HUES6 (cell line): Measurements from ENCODE around the gene AGAP2.
A peak's percentile ranks its signal among the peaks of the same experiment; 100 is the strongest.
"Not testable (repeated sequence)": the region's sequence is repeated elsewhere in the genome, so short reads cannot be mapped to it uniquely, and the experiment has no call there.

Experiments used
- H3K27ac ChIP-seq: 2 replicates; pipeline ENCODE4 v1.7.0; 2013; ENCODE audit warnings: low read depth, mild to moderate bottlenecking, low read length, inconsistent platforms
- H3K27me3 ChIP-seq: 2 replicates; pipeline ENCODE4 v1.6.1; 2013; ENCODE audit warnings: low read length; ENCODE audit not compliant: control insufficient read depth, insufficient read depth
- H3K36me3 ChIP-seq: 2 replicates; pipeline ENCODE4 v1.6.1; 2013; ENCODE audit warnings: low read length; ENCODE audit not compliant: control insufficient read depth, insufficient read depth
- H3K4me1 ChIP-seq: 2 replicates; pipeline ENCODE4 v1.6.1; 2013; ENCODE audit warnings: low read length; ENCODE audit not compliant: control insufficient read depth, insufficient read depth
- H3K4me3 ChIP-seq: 2 replicates; pipeline ENCODE4 v1.5.1; 2013; ENCODE audit warnings: low read depth, low read length
- H3K9ac ChIP-seq: one replicate; pipeline ENCODE4 v1.6.1; 2013; ENCODE audit warnings: mild to moderate bottlenecking, low read length
- H3K9me3 ChIP-seq: 2 replicates; pipeline ENCODE4 v1.6.1; 2013; ENCODE audit warnings: low read depth, low read length; ENCODE audit not compliant: control insufficient read depth, insufficient read depth

AGAP2 gene

GRCh38 chr12:57726151-57726883 is 12.2 kb downstream of the AGAP2 start:
- H3K4me3 ChIP-seq = peak overlapping the region; percentile 64
- H3K27me3 ChIP-seq = peaks cover 84% of the 10 kb centered on the region
- H3K4me1 ChIP-seq = 0 out of 2 replicates have a peak, but pooled peaks cover 5% of the 10 kb centered on the region
- peaks cover 3% of the 10 kb centered on the region for H3K36me3 ChIP-seq
- no peaks in the 10 kb centered on the region for H3K9me3 ChIP-seq
- peak overlapping the region; percentile 4 for H3K9ac ChIP-seq
- no peak overlapping the region for H3K27ac ChIP-seq

GRCh38 chr12:57725851-57726150 is 12.7 kb downstream of the AGAP2 start:
- no peak overlapping the region for H3K9ac ChIP-seq
- no peaks in the 10 kb centered on the region for H3K9me3 ChIP-seq
- H3K4me1 ChIP-seq = 0 out of 2 replicates have a peak, but pooled peaks cover 5% of the 10 kb centered on the region
- peak overlapping the region; percentile 64 for H3K4me3 ChIP-seq
- peaks cover 8% of the 10 kb centered on the region for H3K36me3 ChIP-seq
- H3K27ac ChIP-seq = no peak overlapping the region
- H3K27me3 ChIP-seq = peaks cover 79% of the 10 kb centered on the region

DNA sequence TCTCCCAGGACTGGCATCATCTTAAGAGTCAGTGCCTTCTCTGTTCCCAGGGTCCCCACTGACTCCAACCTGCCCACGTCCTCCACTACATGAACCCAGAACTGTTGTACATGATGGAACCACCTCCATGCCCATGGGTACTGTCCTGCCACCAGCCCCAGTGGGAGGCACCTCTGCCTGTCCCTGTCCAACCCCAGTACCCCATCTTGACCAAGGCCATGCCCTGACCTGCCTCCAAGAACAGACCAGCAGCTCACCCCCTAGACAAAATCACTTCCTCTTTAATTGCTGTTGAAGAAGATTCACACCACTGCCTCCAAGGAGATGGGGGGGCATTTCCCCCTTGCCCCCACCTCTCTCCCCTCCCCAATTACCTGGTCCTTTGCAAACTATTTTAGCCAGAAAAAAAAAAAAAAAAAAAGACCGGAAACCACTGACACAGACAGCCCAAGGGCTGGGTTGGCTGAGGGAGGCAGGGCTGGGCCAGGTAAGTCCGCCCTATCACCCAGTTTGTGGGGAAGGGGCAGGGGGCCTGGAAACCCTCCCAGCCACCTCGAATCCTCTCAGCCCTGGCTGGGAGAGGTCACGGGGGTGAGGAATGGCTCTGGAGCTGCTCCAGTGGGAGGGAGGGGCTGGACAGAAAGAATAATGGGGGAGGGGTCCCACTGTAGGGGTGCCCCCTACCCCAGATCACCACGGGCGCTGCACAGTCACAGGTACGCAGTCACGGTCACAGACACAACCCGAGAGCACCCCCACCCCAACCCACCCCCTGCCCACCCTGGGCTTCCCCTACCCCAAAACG is 13.4 kb downstream of the AGAP2 start:
- Histone ChIP-seq H3K27ac (no peak overlapping the region), H3K36me3 (peaks cover 15% of the 10 kb centered on the region), H3K27me3 (peaks cover 73% of the 10 kb centered on the region), H3K4me3 (no peak overlapping the region), H3K4me1 (0 out of 2 replicates have a peak, but pooled peaks cover 5% of the 10 kb centered on the region), H3K9ac (no peak overlapping the region), H3K9me3 (no peaks in the 10 kb centered on the region)

DNA sequence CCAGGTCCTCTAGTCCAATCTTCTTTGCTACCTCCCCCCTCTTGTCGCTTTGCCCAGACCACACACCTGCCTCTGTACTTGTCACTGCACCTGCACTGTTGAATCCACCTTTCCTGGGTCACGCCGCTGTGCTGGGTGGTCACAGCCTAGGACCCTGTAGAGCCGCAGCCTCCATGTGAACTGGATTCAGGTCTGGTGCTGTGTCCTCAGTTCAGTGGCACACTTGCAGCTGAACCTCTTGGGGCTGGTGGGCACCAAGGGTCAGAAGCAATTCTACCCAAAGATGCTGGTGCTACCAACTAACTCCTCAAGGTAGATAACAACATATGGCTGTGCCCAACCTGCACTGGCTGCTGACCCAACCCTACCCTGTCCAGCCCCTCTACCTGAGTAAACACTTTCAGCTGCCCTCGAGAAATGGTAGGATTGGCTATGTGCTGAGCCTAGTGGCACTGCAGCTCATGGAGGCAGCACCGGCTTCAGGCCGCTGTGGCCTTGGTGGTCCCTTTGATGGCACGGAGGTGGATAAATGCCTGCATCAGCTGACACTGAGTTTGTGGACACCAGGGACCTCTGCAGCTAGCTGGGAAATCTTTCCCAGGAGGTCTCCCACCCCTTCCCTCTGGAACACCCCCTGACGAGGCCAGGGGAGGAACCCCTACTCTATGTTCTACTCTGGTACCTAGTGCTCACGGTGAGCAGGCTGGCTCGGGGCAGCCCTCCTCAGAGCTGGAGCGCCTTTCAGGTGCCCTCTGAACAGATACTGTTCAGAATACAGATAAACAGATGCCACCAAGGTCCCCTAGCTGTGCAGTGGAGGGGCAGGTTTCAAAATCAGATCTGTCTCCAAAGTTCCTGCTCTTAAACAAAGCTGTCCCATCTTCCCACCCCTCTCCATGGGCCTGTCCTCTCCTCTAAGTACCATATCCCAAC is 14.3 kb downstream of the AGAP2 start:
- no peak overlapping the region for H3K9ac ChIP-seq
- no peak overlapping the region for H3K4me3 ChIP-seq
- H3K36me3 ChIP-seq = peaks cover 23% of the 10 kb centered on the region
- H3K4me1 ChIP-seq = 0 out of 2 replicates have a peak, but pooled peaks cover 5% of the 10 kb centered on the region
- peaks cover 64% of the 10 kb centered on the region for H3K27me3 ChIP-seq
- no peaks in the 10 kb centered on the region for H3K9me3 ChIP-seq
- no peak overlapping the region for H3K27ac ChIP-seq

DNA sequence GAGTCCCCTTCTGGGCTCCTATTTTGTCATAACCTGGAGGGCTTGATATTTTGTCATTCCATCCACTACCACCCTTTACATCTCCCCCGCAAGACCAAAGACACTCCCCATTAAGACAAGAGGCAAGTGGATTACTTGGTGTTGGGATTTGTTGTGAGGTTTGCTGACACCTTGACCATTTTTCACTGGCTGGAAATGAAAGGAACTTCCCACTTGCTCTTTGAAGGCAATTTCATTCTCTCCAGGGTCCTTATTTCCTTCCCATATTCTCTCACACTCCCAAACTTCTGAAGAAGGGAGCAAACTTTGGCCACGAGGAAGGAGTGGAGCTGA is 14.9 kb downstream of the AGAP2 start:
- Histone ChIP-seq H3K27ac (no peak overlapping the region), H3K9me3 (no peaks in the 10 kb centered on the region), H3K36me3 (peaks cover 28% of the 10 kb centered on the region), H3K9ac (no peak overlapping the region), H3K4me3 (no peak overlapping the region), H3K4me1 (0 out of 2 replicates have a peak, but pooled peaks cover 5% of the 10 kb centered on the region), H3K27me3 (peaks cover 59% of the 10 kb centered on the region)

GRCh38 chr12:57722716-57723629 is 15.6 kb downstream of the AGAP2 start:
- Histone ChIP-seq H3K27ac (no peak overlapping the region), H3K36me3 (peaks cover 32% of the 10 kb centered on the region), H3K9ac (no peak overlapping the region), H3K4me3 (no peak overlapping the region), H3K27me3 (peaks cover 52% of the 10 kb centered on the region), H3K4me1 (0 out of 2 replicates have a peak, but pooled peaks cover 5% of the 10 kb centered on the region), H3K9me3 (no peaks in the 10 kb centered on the region)

GRCh38 chr12:57721846-57722608 is 16.5 kb downstream of the AGAP2 start:
- peaks cover 37% of the 10 kb centered on the region for H3K36me3 ChIP-seq
- not testable (repeated sequence) for H3K4me3 ChIP-seq, H3K9ac ChIP-seq, H3K27ac ChIP-seq, H3K9me3 ChIP-seq, H3K4me1 ChIP-seq
- peaks cover 43% of the 10 kb centered on the region for H3K27me3 ChIP-seq

- Histone ChIP-seq H3K27ac (no peak overlapping the region), H3K4me3 (no peak overlapping the region), H3K36me3 (peaks cover 45% of the 10 kb centered on the region), H3K27me3 (peaks cover 32% of the 10 kb centered on the region), H3K9ac (no peak overlapping the region), H3K4me1 (no peaks in the 10 kb centered on the region), H3K9me3 (no peaks in the 10 kb centered on the region)
Observed at GRCh38 chr12:57720606-57721595, 17.6 kb downstream of the AGAP2 start.
